Stimulated activated CD4-positive, alpha-beta T cell treated with anti-CD3 and anti-CD28 coated beads, Interleukin-1b, Interleukin-23, amount 100 ng/mL, for 1 hour (primary cell): ENCODE results near the gene HIPK2.

Source experiments
- DNase-seq, 2 donors: peaks; one replicate each; pipeline ENCODE4 v3.0.0-alpha.2; 2020; ENCODE audit warnings: low read depth in 2 of 2

Gene HIPK2

GRCh38 chr7:139752604-139753003, 25.2 kb downstream of the HIPK2 start:
- no peak for DNase-seq

GRCh38 chr7:139752148-139752547, 25.6 kb downstream of the HIPK2 start:
- DNase-seq: no peak

- no peak for DNase-seq
These were observed 27.2 kb downstream of the HIPK2 start for GRCh38 chr7:139750459-139751095.

GRCh38 chr7:139749545-139749944, 28.3 kb downstream of the HIPK2 start:
- no peak for DNase-seq

- no peak for DNase-seq
These were observed 28.9 kb downstream of the HIPK2 start for GRCh38 chr7:139748941-139749340.

- DNase-seq: no peak
These were observed 29.4 kb downstream of the HIPK2 start for GRCh38 chr7:139748373-139748765.

GRCh38 chr7:139747662-139748372, 30.0 kb downstream of the HIPK2 start:
- DNase-seq: no peak

GRCh38 chr7:139746652-139747051, 31.1 kb downstream of the HIPK2 start:
- DNase-seq: no peak

- DNase-seq: no peak
These were observed 32.1 kb downstream of the HIPK2 start for GRCh38 chr7:139745678-139746143.

- no peak for DNase-seq
These were observed 32.8 kb downstream of the HIPK2 start for GRCh38 chr7:139744768-139745677.

- DNase-seq: no peak
These were observed 33.6 kb downstream of the HIPK2 start for GRCh38 chr7:139743967-139744767.

GRCh38 chr7:139743267-139743966, 34.4 kb downstream of the HIPK2 start:
- DNase-seq: no peak

- no peak for DNase-seq
These were observed 35.9 kb downstream of the HIPK2 start for GRCh38 chr7:139741789-139742344.

GRCh38 chr7:139741239-139741638, 36.6 kb downstream of the HIPK2 start:
- no peak for DNase-seq

- no peak for DNase-seq
These were observed 37.8 kb downstream of the HIPK2 start for GRCh38 chr7:139739863-139740597.

- no peak for DNase-seq
These were observed 39.0 kb downstream of the HIPK2 start for GRCh38 chr7:139738772-139739171.

GRCh38 chr7:139738101-139738489, 39.7 kb downstream of the HIPK2 start:
- DNase-seq: no peak

GRCh38 chr7:139737221-139738100, 40.3 kb downstream of the HIPK2 start:
- no peak for DNase-seq
